K562 (cell line): ENCODE measurements around the gene FAM187B. TPM values are rescaled to one million over a fixed set of nuclear protein-coding genes. Genes with fewer than 3 reads are reported as not detected.

Source experiments
- ARHGAP35 ChIP-seq: fragments of 450-650 bp; IDR thresholded peaks from 2 replicates; pipeline ENCODE4 v1.6.1; 2018; ENCODE audit not compliant: partially characterized antibody
- CXXC5 ChIP-seq: fragments of 250-450 bp; sonication (Bioruptor Pico); IDR thresholded peaks from 2 replicates; pipeline ENCODE4 v1.8.0; 2022; ENCODE audit warnings: inconsistent platforms, mild to moderate bottlenecking, moderate library complexity
- ELF1 ChIP-seq: fragments of 200-800 bp; sonication (Bioruptor generic); IDR thresholded peaks from 2 replicates; pipeline ENCODE4 v1.6.1; 2016; ENCODE audit warnings: missing genetic modification characterization, missing compliant biosample characterization
- ETV5 ChIP-seq: sonication (generic); formaldehyde crosslinking; IDR thresholded peaks from 2 replicates; pipeline ENCODE4 v1.4.0; 2020; ENCODE audit warnings: low read depth, mild to moderate bottlenecking, missing genetic modification reagents
- HNRNPL ChIP-seq: fragments of 200-400 bp; formaldehyde crosslinking; IDR thresholded peaks from 2 replicates; pipeline ENCODE4 v1.6.1; 2017; ENCODE audit warnings: low read depth, mild to moderate bottlenecking, low read length
- KLF16 ChIP-seq: IDR thresholded peaks from 2 replicates; pipeline ENCODE4 v1.6.1; 2016; ENCODE audit warnings: antibody characterized with exemption
- MXI1 ChIP-seq: IDR thresholded peaks from 2 replicates; pipeline ENCODE4 v1.6.1; 2011; ENCODE audit warnings: low read depth, mild to moderate bottlenecking, improper control_type of control experiment, low read length
- NFIC ChIP-seq: fragments of 450-650 bp; IDR thresholded peaks from 2 replicates; pipeline ENCODE4 v1.6.1; 2017; ENCODE audit warnings: mild to moderate bottlenecking, inconsistent platforms
- RB1 ChIP-seq: fragments of 450-650 bp; IDR thresholded peaks from 2 replicates; pipeline ENCODE4 v1.6.1; 2017; ENCODE audit warnings: low read depth, mild to moderate bottlenecking
- SMARCE1 ChIP-seq: fragments of 450-650 bp; IDR thresholded peaks from 2 replicates; pipeline ENCODE4 v1.7.1; 2016; ENCODE audit warnings: mild to moderate bottlenecking
- STAT5A ChIP-seq: IDR thresholded peaks from 2 replicates; pipeline ENCODE4 v1.6.1; 2012; ENCODE audit warnings: low read length, inconsistent platforms, borderline replicate concordance
- ZBTB40 ChIP-seq, 2 experiments: fragments of 450-650 bp in 1 of 2; sonication (generic) in 1 of 2; formaldehyde crosslinking in 1 of 2; IDR thresholded peaks; 2 replicates each; pipeline versions ENCODE4 v1.7.1 to v1.9.0; 2016 to 2022; ENCODE audit warnings: inconsistent platforms in 1 of 2, mild to moderate bottlenecking in 1 of 2, missing genetic modification reagents in 1 of 2
- ZNF274 ChIP-seq: IDR thresholded peaks from 2 replicates; pipeline ENCODE4 v1.6.1; 2011; ENCODE audit warnings: low read depth, mild to moderate bottlenecking, low read length, moderate library complexity, borderline replicate concordance
- ZNF398 ChIP-seq: fragments of 250-450 bp; sonication (Bioruptor Pico); IDR thresholded peaks from 2 replicates; pipeline ENCODE4 v1.8.0; 2021; ENCODE audit warnings: moderate library complexity, mild to moderate bottlenecking, inconsistent platforms
- polyA plus RNA-seq, 8 experiments: library from polyadenylated mRNA; depleted of rRNA in 4 of 8; stranded (reverse) in 5 of 8; unstranded in 3 of 8; fragments of >200 nt; fragmentation: Nextera tagmentation in 2 of 8; fragmentation: Illumina TruSeq in 1 of 8; extraction: Ambion mirVana in 2 of 8; extraction: Trizol in 1 of 8; gene quantifications; 2 replicates each; pipeline versions ENCODE4 v1.2.1 to v1.2.3, GENCODE V29; 2011 to 2014; ENCODE audit warnings: inconsistent platforms in 1 of 8, missing spikeins in 1 of 8
- total RNA-seq, 7 experiments: library from RNA; depleted of rRNA in 6 of 7; stranded (reverse); fragments of >200 nt in 6 of 7; fragmentation: Illumina TruSeq in 2 of 7; extraction: Trizol in 2 of 7; gene quantifications; 2 replicates each; pipeline versions ENCODE4 v1.2.1 to v1.2.3, GENCODE V29; 2011 to 2021; ENCODE audit warnings: low replicate concordance in 1 of 7
- TF ChIP-seq, protein P1 (sequence below), 2 experiments: fragments of 450-650 bp; IDR thresholded peaks; 2 replicates each; pipeline ENCODE4 v1.6.1; 2016

The FAM187B gene
- total and polyA plus RNA-seq, 9 of the 15 experiments (the other 6 are each of a cell fraction or from before 2014, with no cell fraction given), result 0.04 to 0.09 TPM; not detected in 7

DNA sequence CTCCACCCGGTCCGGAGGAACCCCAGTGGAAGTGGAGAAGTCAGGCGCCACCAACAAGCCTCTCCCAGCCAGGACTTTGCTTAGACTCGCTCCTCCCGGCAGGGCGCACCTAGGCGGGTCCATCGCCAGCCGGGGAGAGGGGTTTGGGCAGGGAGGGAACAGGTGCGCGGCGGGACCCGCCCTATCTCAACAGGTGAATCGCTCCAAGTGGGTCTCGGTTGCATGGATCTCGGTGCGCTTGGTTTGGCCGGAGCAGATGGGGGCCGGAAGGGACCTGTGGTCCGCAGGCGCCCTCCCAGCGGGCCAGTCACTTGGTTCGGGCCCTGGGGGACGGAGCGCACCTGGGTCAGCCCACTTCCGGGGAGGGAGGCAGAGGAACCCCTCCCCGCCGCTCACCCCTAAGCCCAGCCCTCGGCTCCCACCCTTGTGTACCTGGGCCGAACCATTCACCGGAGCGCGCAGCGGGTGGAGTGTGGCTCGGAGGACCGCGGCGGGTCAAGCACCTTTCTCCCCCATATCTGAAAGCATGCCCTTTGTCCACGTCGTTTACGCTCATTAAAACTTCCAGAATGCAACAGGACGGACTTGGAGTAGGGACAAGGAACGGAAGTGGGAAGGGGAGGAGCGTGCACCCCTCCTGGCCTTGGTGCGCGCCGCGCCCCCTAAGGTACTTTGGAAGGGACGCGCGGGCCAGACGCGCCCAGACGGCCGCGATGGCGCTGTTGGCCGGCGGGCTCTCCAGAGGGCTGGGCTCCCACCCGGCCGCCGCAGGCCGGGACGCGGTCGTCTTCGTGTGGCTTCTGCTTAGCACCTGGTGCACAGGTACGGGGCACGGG is 20.0 kb upstream of the FAM187B start, which contains the start of gene LSR (continued):
- TF ChIP-seq ZBTB40 (IDR thresholded peaks at IDR 0.05), result peak; percentile 89
- TF ChIP-seq ZBTB40 (CRISPR knock-in tag; IDR thresholded peaks at IDR 0.05), result no peak
- TF ChIP-seq ZNF274, result no peak
- TF ChIP-seq, protein P1, sequence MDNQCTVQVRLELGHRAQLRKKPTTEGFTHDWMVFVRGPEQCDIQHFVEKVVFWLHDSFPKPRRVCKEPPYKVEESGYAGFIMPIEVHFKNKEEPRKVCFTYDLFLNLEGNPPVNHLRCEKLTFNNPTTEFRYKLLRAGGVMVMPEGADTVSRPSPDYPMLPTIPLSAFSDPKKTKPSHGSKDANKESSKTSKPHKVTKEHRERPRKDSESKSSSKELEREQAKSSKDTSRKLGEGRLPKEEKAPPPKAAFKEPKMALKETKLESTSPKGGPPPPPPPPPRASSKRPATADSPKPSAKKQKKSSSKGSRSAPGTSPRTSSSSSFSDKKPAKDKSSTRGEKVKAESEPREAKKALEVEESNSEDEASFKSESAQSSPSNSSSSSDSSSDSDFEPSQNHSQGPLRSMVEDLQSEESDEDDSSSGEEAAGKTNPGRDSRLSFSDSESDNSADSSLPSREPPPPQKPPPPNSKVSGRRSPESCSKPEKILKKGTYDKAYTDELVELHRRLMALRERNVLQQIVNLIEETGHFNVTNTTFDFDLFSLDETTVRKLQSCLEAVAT (IDR thresholded peaks at IDR 0.05), result peak in 1 of 2 experiments; percentile 70; a peak in 1 of 4 replicates
- TF ChIP-seq SMARCE1, result no peak
- TF ChIP-seq ARHGAP35, result peak; percentile 62
- TF ChIP-seq NFIC, result peak; percentile 79
- TF ChIP-seq RB1, result peak; percentile 52
- no peak for TF ChIP-seq STAT5A
- TF ChIP-seq ETV5 (CRISPR knock-in tag), result peak; percentile 79
- no peak for TF ChIP-seq ZNF398 (CRISPR knock-in tag)
- peak; percentile 1 for TF ChIP-seq CXXC5 (CRISPR knock-in tag)
- TF ChIP-seq KLF16, result no peak
- peak; percentile 78 for TF ChIP-seq ELF1 (tag)
- 0 out of 2 replicates have a peak, but pooled peaks have one; percentile 0 for TF ChIP-seq MXI1
- TF ChIP-seq HNRNPL, result peak; percentile 87; the same call in 1 of the 2 replicates
